ENCODE data around the gene C11orf58. TPM values are rescaled to one million over a fixed set of nuclear protein-coding genes. Genes with fewer than 3 reads are reported as not detected.

C11orf58 gene
- total and polyA plus RNA-seq, 2 donors (not counting 1 experiment from before 2014, with no cell fraction given), result 28.8 to 125 TPM

GRCh38 chr11:16743478-16743877 is 5.0 kb downstream of the C11orf58 start:
- H2AFZ ChIP-seq (ENCODE audit: insufficient read depth, low read depth, low read length, poor library complexity, severe bottlenecking), result no peak overlapping the region
- no peak overlapping the region for H3K27ac Mint-ChIP-seq
- no peak overlapping the region for H3K4me2 ChIP-seq (replicated peaks; ENCODE audit: low read depth, low read length, poor library complexity, severe bottlenecking)
- no peak overlapping the region for H3K9ac ChIP-seq (ENCODE audit: low read length)
- H3K4me1 ChIP-seq (ENCODE audit: control insufficient read depth in 2 of 2, insufficient read depth in 2 of 2, low read length in 2 of 2), result peaks cover 23 to 32% of the 10 kb centered on the region in 2 donors
- peaks cover 82% of the 10 kb centered on the region for H3K79me2 ChIP-seq (ENCODE audit: control insufficient read depth, insufficient read depth, low read length)
- ChIA-PET CTCF (no interaction called here), POLR2A (no interaction called here)
- DNase-seq, result no peak
- no peaks in the 10 kb centered on the region for H3K9me3 ChIP-seq (ENCODE audit: control extremely low read depth in 1 of 3, control insufficient read depth in 2 of 3, insufficient read depth in 1 of 3, low read length in 2 of 3)
- H3K4me3 ChIP-seq (ENCODE audit: control extremely low read depth in 1 of 5, extremely low read depth in 1 of 5, insufficient read depth in 1 of 5, low read depth in 2 of 5, low read length in 4 of 5), result no peak overlapping the region
- ATAC-seq (ENCODE audit: low read depth), result no peak
- H3K4me1 Mint-ChIP-seq, result peaks cover 29% of the 10 kb centered on the region
- H3K27me3 Mint-ChIP-seq, result no peaks in the 10 kb centered on the region
- H3K36me3 ChIP-seq (replicated peaks in 1 of 2; ENCODE audit: control extremely low read depth in 1 of 2, control insufficient read depth in 1 of 2, extremely low read depth in 1 of 2, insufficient read depth in 2 of 2, low read length in 1 of 2), result peaks cover 8 to 64% of the 10 kb centered on the region in 2 experiments
- no peak overlapping the region for H3K4me3 Mint-ChIP-seq
- TF ChIP-seq CTCF (IDR thresholded peaks at IDR 0.05) (no peak), EZH2 (IDR thresholded peaks at IDR 0.05; ENCODE audit: borderline replicate concordance, insufficient read depth, low read depth, low read length, poor library complexity, severe bottlenecking) (no peak)
- H4K20me1 ChIP-seq (ENCODE audit: control insufficient read depth, insufficient read depth, low read length, poor library complexity, severe bottlenecking), result peaks cover 55% of the 10 kb centered on the region
- no peaks in the 10 kb centered on the region for H3K9me3 Mint-ChIP-seq (ENCODE audit: insufficient read depth)
- H3K27me3 ChIP-seq (replicated peaks in 1 of 4; ENCODE audit: control extremely low read depth in 1 of 4, control insufficient read depth in 3 of 4, insufficient read depth in 4 of 4, low read length in 3 of 4), result no peaks in the 10 kb centered on the region
- no CpG with 5 or more reads among the region's 4 CpGs for WGBS (ENCODE audit: insufficient coverage)
- intact Hi-C loops (cut with micrococcal nuclease), result no loop called here
- no peak overlapping the region for H3K27ac ChIP-seq (ENCODE audit: low read length in 2 of 2)

- Histone ChIP-seq H3K36me3 (replicated peaks in 1 of 2; ENCODE audit: control extremely low read depth in 1 of 2, control insufficient read depth in 1 of 2, extremely low read depth in 1 of 2, insufficient read depth in 2 of 2, low read length in 1 of 2) (peaks cover 10 to 71% of the 10 kb centered on the region in 2 experiments), H3K4me3 (ENCODE audit: control extremely low read depth in 1 of 5, extremely low read depth in 1 of 5, insufficient read depth in 1 of 5, low read depth in 2 of 5, low read length in 4 of 5) (no peak overlapping the region), H3K4me1 (ENCODE audit: control insufficient read depth in 2 of 2, insufficient read depth in 2 of 2, low read length in 2 of 2) (peaks cover 21 to 31% of the 10 kb centered on the region in 2 donors), H3K27ac (ENCODE audit: low read length in 2 of 2) (no peak overlapping the region), H3K4me2 (replicated peaks; ENCODE audit: low read depth, low read length, poor library complexity, severe bottlenecking) (no peak overlapping the region), H3K9me3 (ENCODE audit: control extremely low read depth in 1 of 3, control insufficient read depth in 2 of 3, insufficient read depth in 1 of 3, low read length in 2 of 3) (no peaks in the 10 kb centered on the region), H3K79me2 (ENCODE audit: control insufficient read depth, insufficient read depth, low read length) (peaks cover 74% of the 10 kb centered on the region), H3K27me3 (replicated peaks in 1 of 4; ENCODE audit: control extremely low read depth in 1 of 4, control insufficient read depth in 3 of 4, insufficient read depth in 4 of 4, low read length in 3 of 4) (no peaks in the 10 kb centered on the region), H3K9ac (ENCODE audit: low read length) (no peak overlapping the region), H2AFZ (ENCODE audit: insufficient read depth, low read depth, low read length, poor library complexity, severe bottlenecking) (no peak overlapping the region), H4K20me1 (ENCODE audit: control insufficient read depth, insufficient read depth, low read length, poor library complexity, severe bottlenecking) (peaks cover 58% of the 10 kb centered on the region)
- no peak for ATAC-seq (ENCODE audit: low read depth)
- WGBS (ENCODE audit: insufficient coverage), result 100% methylated on average over 2 of the region's 5 CpGs
- ChIA-PET POLR2A (no interaction called here), CTCF (no interaction called here)
- DNase-seq, result no peak
- Mint-ChIP-seq H3K4me3 (no peak overlapping the region), H3K4me1 (peaks cover 29% of the 10 kb centered on the region), H3K27me3 (no peaks in the 10 kb centered on the region), H3K9me3 (ENCODE audit: insufficient read depth) (no peaks in the 10 kb centered on the region), H3K27ac (no peak overlapping the region)
- intact Hi-C loops (cut with micrococcal nuclease), result no loop called here
- TF ChIP-seq EZH2 (IDR thresholded peaks at IDR 0.05; ENCODE audit: borderline replicate concordance, insufficient read depth, low read depth, low read length, poor library complexity, severe bottlenecking), result no peak
Measured at GRCh38 chr11:16744128-16744725, 5.8 kb downstream of the C11orf58 start.
